Heart right ventricle (tissue), 16 donors: ENCODE measurements around the gene ERP27. TPM values are rescaled to one million over a fixed set of nuclear protein-coding genes. Genes with fewer than 3 reads are reported as not detected.

Experiments used
- ATAC-seq, 8 donors: fragments of 200-7000 bp; cut with Tn5 transposase; one replicate each; pipeline ENCODE4 v1.9.1; 2020; ENCODE audit warnings: mild to moderate bottlenecking in 8 of 8, moderate library complexity in 8 of 8, moderate number of reproducible peaks in 1 of 8
- DNase-seq, 2 donors: peaks; one replicate each; pipeline ENCODE4 v3.0.0-alpha.2; 2020
- H3K27ac ChIP-seq, 10 donors: fragments of 200-600 bp; sonication (generic) in 2 of 10; one replicate each; pipeline versions ENCODE4 v1.5.0 to v1.8.0; 2020 to 2022; ENCODE audit warnings: mild to moderate bottlenecking in 3 of 10
- H3K27me3 ChIP-seq, 7 donors: fragments of 200-600 bp; one replicate each; pipeline ENCODE4 v1.8.0; 2021 to 2022; ENCODE audit warnings: mild to moderate bottlenecking in 2 of 7
- H3K36me3 ChIP-seq, 9 donors: fragments of 200-600 bp; sonication (generic) in 1 of 9; one replicate each; pipeline versions ENCODE4 v1.5.0 to v1.8.0; 2020 to 2022; ENCODE audit warnings: mild to moderate bottlenecking in 2 of 9
- H3K4me1 ChIP-seq, 9 donors: fragments of 200-600 bp; sonication (generic) in 1 of 9; one replicate each; pipeline versions ENCODE4 v1.5.0 to v1.8.0; 2020 to 2022; ENCODE audit warnings: mild to moderate bottlenecking in 4 of 9
- H3K4me3 ChIP-seq, 10 donors: fragments of 200-600 bp; sonication (generic) in 2 of 10; one replicate each; pipeline versions ENCODE4 v1.5.0 to v1.8.0; 2020 to 2022; ENCODE audit warnings: mild to moderate bottlenecking in 7 of 10, moderate library complexity in 2 of 10
- H3K9me3 ChIP-seq, 11 donors: fragments of 200-600 bp in 10 of 11; sonication (generic) in 2 of 11; one replicate each; pipeline versions ENCODE4 v1.5.0 to v1.8.0; 2013 to 2022; ENCODE audit warnings: mild to moderate bottlenecking in 2 of 11, control low read depth in 1 of 11, moderate library complexity in 1 of 11
- WGBS, 2 donors: extraction: QIAGEN DNeasy Blood & Tissue Kit; methylation state at CpG; one replicate each; pipeline ENCODE4 v1.1.7; 2013; ENCODE audit warnings: inconsistent platforms in 1 of 2; 5-methylcytosine and 5-hydroxymethylcytosine counted together
- intact Hi-C, 10 donors: fragments of 100-400 bp; cut with DNase I; formaldehyde crosslinking; loops; one replicate each; pipeline versions ENCODE4 v1.11.1 to v1.14.2; 2022
- polyA plus RNA-seq, 2 donors: library from polyadenylated mRNA; stranded (reverse); fragments of 200-250 nt; gene quantifications; one replicate each; pipeline ENCODE4 v1.2.3, GENCODE V29; 2013
- total RNA-seq, 10 donors: library from RNA; stranded (reverse); fragmentation: NEBNext Ultra II Directional in 3 of 10; extraction: Animal tissue kit (Norgen Biotek cat#: 25700) in 3 of 10; gene quantifications; one replicate each; pipeline versions ENCODE4 v1.2.1 to v1.2.4, GENCODE V29; 2021 to 2023
- TF ChIP-seq, protein P1 (sequence below), 9 donors: fragments of 200-600 bp; sonication (generic) in 2 of 9; IDR thresholded peaks; one replicate each; pipeline versions ENCODE4 v1.5.0 to v1.8.0; 2021 to 2022; ENCODE audit warnings: antibody characterized with exemption in 9 of 9, mild to moderate bottlenecking in 5 of 9, moderate library complexity in 1 of 9
- donor health status: Arrhythmogenic right ventricular cardiomyopathy.
- donor health status: ischemic (EF 13 %, LVEDD 7.1; RV severe dilation, severe dysfunction).
- donor health status: healthy with polysubstance abuse.
- donor health status: DM: no; HTN: yes; CAD: no.
- donor health status: DM: no; HTN: no; CAD: no.
- donor health status: ischemic (EF 25% LVEDD 6.9; RV normal size, moderate dysfunction).
- donor health status: ischemic (EF 25% LVEDD 5.7; RV mildly dilated, moderate dysfunction).
- donor health status: healthy.
- donor health status: DM: yes; HTN: yes; CAD: no.
- donor health status: Ischemic cardiomyopathy.
- donor health status: ischemic (EF 35%, LVEDD 5.7; RV mildly dilated, moderate dysfunction).
- donor health status: nonischemic (EF 11% LVEDD 7.7; RV severe dilation, severe dysfunction).
- donor health status: DM: yes; HTN: yes; CAD: no.
- donor health status: PGD.
- donor health status: ischemic (EF 29% LVEDD 5.4; RV normal size, mild dysfunction).
- donor health status: nonischemic (EF 23%, LVEDD 6.1; RV moderate dilation, normal function).

ERP27 gene
- total and polyA plus RNA-seq, 12 donors, result 0.14 to 0.79 (median 0.28) TPM; not detected in 2

DNA sequence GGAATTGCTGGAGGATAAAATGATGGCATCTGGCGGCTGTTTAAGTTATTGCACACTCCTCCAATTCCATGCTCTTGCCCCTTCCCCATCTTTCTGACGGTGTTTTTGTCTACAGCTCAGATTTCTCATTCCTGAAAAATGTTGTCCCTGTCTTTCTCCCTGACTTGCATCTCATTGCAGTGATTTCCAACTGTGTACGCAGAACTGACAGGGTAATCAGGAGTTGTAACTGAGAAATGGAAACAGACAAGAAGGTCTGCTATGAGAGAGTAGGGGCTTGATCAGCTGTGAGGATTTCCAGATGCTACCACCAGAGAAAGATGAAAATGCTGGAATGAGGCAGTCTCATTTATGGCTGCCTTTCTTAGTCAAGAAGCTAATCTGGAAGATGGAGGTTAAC, 1.3 kb downstream of the ERP27 start:
- TF ChIP-seq, protein P1, sequence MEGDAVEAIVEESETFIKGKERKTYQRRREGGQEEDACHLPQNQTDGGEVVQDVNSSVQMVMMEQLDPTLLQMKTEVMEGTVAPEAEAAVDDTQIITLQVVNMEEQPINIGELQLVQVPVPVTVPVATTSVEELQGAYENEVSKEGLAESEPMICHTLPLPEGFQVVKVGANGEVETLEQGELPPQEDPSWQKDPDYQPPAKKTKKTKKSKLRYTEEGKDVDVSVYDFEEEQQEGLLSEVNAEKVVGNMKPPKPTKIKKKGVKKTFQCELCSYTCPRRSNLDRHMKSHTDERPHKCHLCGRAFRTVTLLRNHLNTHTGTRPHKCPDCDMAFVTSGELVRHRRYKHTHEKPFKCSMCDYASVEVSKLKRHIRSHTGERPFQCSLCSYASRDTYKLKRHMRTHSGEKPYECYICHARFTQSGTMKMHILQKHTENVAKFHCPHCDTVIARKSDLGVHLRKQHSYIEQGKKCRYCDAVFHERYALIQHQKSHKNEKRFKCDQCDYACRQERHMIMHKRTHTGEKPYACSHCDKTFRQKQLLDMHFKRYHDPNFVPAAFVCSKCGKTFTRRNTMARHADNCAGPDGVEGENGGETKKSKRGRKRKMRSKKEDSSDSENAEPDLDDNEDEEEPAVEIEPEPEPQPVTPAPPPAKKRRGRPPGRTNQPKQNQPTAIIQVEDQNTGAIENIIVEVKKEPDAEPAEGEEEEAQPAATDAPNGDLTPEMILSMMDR (IDR thresholded peaks at IDR 0.05), result no peak
- peaks cover 0 to 5% (median 0%) of the 10 kb centered on the region in 9 donors for H3K4me1 ChIP-seq
- H3K27me3 ChIP-seq, result no peaks in the 10 kb centered on the region
- H3K9me3 ChIP-seq, result peaks cover 0 to 4% (median 0%) of the 10 kb centered on the region in 11 donors
- intact Hi-C loops, result loop anchor here in 1 of 10 donors (10.0 kb wide), 1 partner anchor 48 kb away; no protein-coding TSS in a partner anchor
- ATAC-seq (no peak), DNase-seq (no peak)
- H3K4me3 ChIP-seq, result no peak overlapping the region
- WGBS, 2 donors, result 89 to 95% methylated on average over 3 of the region's 3 CpGs
- H3K27ac ChIP-seq, result no peak overlapping the region
- peaks cover 0 to 40% (median 12%) of the 10 kb centered on the region in 9 donors for H3K36me3 ChIP-seq

DNA sequence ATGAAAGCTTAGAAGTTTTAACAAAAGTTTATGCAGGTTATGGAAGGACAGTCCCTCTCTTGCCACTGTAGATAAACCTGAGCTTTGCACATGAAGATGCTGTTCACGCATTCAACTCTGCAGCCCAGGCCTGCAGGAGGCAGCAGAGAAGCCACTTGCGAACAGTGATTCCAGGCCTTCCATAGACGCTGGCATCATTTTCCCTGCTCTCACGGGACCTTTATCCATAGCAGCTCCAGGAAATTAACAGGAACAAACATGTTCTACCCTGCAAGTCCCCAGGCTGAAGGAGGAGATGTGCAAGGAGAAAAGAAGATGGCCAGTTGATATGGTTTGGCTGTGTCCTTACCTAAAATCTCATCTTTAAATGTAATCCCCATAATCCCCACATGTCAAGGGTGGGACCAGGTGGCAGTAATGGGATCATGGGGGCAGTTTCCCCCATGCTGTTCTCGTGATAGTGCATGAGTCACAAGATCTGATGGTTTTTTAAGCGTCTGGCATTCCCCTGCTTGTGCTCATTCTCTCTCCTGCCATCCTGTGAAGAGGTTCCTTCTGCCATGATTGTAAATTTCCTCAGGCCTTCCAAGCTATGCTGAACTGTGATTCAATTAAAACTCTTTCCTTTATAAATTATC, 2.0 kb downstream of the ERP27 start:
- H3K36me3 ChIP-seq, result peaks cover 0 to 40% (median 6%) of the 10 kb centered on the region in 9 donors
- 76 to 78% methylated on average over 6 of the region's 6 CpGs for WGBS, 2 donors
- no peak overlapping the region for H3K4me3 ChIP-seq
- no peak for ATAC-seq
- no peaks in the 10 kb centered on the region for H3K27me3 ChIP-seq
- peaks cover 0 to 5% (median 0%) of the 10 kb centered on the region in 9 donors for H3K4me1 ChIP-seq
- TF ChIP-seq, protein P1 (IDR thresholded peaks at IDR 0.05), result peak in 5 of 9 donors; percentile 15 to 38 (median 27)
- intact Hi-C loops, result loop anchor here in 1 of 10 donors (10.0 kb wide), 1 partner anchor 48 kb away; no protein-coding TSS in a partner anchor
- H3K9me3 ChIP-seq, result peaks cover 0 to 4% (median 0%) of the 10 kb centered on the region in 11 donors
- no peak overlapping the region for H3K27ac ChIP-seq
- no peak for DNase-seq

DNA sequence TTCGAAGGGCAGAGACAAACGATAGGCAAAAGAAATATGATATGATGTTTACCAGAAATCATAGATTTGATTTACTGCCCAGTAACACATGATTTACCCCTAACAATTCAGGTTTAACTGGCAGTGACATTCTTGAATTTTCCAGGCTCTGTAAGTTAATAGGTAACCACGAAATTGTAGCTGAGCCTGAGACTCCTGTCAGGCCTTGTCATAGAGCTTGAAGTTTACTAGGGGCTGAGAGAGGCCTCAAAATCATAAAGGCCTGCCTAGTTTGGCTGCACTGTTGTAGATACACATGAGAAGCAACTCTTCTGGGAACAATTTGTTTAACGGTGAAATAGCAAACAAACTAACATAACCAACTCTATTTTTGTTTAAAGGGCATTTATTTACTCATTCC, 3.3 kb downstream of the ERP27 start:
- no peaks in the 10 kb centered on the region for H3K27me3 ChIP-seq
- H3K27ac ChIP-seq, result no peak overlapping the region
- ATAC-seq, result no peak
- intact Hi-C loops, result loop anchor here in 1 of 10 donors (10.0 kb wide), 1 partner anchor 50 kb away; no protein-coding TSS in a partner anchor
- no peak overlapping the region for H3K4me3 ChIP-seq
- DNase-seq, result no peak
- H3K4me1 ChIP-seq, result peaks cover 0 to 12% (median 0%) of the 10 kb centered on the region in 9 donors
- 84 to 87% methylated on average over 4 of the region's 4 CpGs for WGBS, 2 donors
- peaks cover 0 to 47% (median 0%) of the 10 kb centered on the region in 9 donors for H3K36me3 ChIP-seq
- H3K9me3 ChIP-seq, result no peaks in the 10 kb centered on the region
- TF ChIP-seq, protein P1 (IDR thresholded peaks at IDR 0.05), result no peak

GRCh38 chr12:14934511-14934910, 3.8 kb downstream of the ERP27 start:
- TF ChIP-seq, protein P1 (IDR thresholded peaks at IDR 0.05), result no peak
- WGBS, 2 donors, result 98 to 99% methylated on average over 2 of the region's 2 CpGs
- intact Hi-C loops, result loop anchor here in 1 of 10 donors (10.0 kb wide), 1 partner anchor 50 kb away; no protein-coding TSS in a partner anchor
- Histone ChIP-seq H3K9me3 (no peaks in the 10 kb centered on the region), H3K4me3 (no peak overlapping the region), H3K36me3 (peaks cover 0 to 50% (median 0%) of the 10 kb centered on the region in 9 donors), H3K4me1 (peaks cover 0 to 10% (median 0%) of the 10 kb centered on the region in 9 donors), H3K27ac (no peak overlapping the region), H3K27me3 (no peaks in the 10 kb centered on the region)
- ATAC-seq, result no peak
- DNase-seq, result no peak
